GM12864 (cell line): ENCODE measurements around the gene NXF3.
"Not testable (repeated sequence)": the region's sequence is repeated elsewhere in the genome, so short reads cannot be mapped to it uniquely, and the experiment has no call there.

Experiments used
- DNase-seq: peaks from one replicate; pipeline ENCODE4 v3.0.0-alpha.2; 2011; ENCODE audit warnings: low read depth
- H3K4me3 ChIP-seq: 2 replicates; pipeline ENCODE4 v1.5.1; 2011; ENCODE audit warnings: mild to moderate bottlenecking, low read depth, low read length, control low read depth
- CTCF ChIP-seq: IDR thresholded peaks from 2 replicates; pipeline ENCODE4 v1.5.1; 2011; ENCODE audit warnings: low read depth, mild to moderate bottlenecking, moderate library complexity, low read length, control low read depth, inconsistent platforms; ENCODE audit errors: missing control alignments

Gene NXF3, protein sequence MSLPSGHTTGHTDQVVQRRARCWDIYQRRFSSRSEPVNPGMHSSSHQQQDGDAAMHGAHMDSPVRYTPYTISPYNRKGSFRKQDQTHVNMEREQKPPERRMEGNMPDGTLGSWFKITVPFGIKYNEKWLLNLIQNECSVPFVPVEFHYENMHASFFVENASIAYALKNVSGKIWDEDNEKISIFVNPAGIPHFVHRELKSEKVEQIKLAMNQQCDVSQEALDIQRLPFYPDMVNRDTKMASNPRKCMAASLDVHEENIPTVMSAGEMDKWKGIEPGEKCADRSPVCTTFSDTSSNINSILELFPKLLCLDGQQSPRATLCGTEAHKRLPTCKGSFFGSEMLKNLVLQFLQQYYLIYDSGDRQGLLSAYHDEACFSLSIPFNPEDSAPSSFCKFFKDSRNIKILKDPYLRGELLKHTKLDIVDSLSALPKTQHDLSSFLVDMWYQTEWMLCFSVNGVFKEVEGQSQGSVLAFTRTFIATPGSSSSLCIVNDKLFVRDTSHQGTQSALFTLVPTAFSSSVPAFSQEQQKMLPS

GRCh38 chrX:103092942-103093341 is at the start of gene NXF3:
Gene NXF3 (minus strand): TSS chrX:103093143. CDS start chrX:103093023, 120 bp downstream.
- no peak for TF ChIP-seq CTCF
- H3K4me3 ChIP-seq, result no peak within 1 kb of the TSS
- no peak for DNase-seq

- DNase-seq, H3K4me3 ChIP-seq: not testable (repeated sequence)
Observed at GRCh38 chrX:103136528-103136927, 43.6 kb upstream of the NXF3 start.

DNA sequence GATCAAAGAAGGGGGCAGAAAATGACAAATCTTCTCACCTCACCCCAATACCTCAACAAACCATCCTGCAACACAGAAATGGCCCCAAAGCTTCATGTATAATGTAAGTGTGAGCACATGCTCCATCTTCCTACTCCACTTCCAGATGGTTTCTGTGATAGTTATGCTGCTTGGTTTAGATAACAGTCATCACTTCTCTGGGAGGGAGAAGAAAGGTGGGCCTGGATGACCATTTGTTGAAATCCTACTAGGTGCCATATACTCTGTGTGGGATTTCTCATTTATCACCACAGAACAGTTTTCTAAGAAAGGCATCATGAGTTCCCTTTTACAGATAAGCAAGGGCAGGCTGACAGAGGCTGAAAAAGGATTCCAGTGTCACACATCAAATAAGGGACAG is 31.3 kb upstream of the NXF3 start:
- no peak for TF ChIP-seq CTCF
- H3K4me3 ChIP-seq, result no peak overlapping the region
- no peak for DNase-seq

DNA sequence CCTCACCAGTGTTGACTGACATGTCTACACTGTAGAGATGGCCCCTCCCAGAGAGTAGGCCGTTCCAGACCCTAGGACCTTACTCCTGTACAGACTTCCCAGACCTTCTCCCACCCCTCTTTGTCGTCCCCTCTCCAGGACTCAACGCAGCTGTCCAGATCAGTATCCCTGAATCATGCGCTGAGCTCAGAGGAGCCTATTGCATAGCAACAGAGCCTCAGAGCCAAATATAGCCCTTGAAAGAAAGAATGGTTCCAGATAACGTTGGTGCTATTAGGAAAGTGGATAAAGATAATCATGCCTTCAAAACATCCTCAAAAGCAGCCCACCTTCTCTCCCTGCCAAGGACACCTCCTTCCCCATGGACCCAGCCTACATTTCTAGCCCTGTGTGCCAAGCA is 27.8 kb upstream of the NXF3 start:
- TF ChIP-seq CTCF, result no peak

GRCh38 chrX:103116970-103117369 is 24.0 kb upstream of the NXF3 start:
- not testable (repeated sequence) for DNase-seq, H3K4me3 ChIP-seq

More for the DNA sequence above, 27.8 kb upstream of the NXF3 start:
- no peak overlapping the region for H3K4me3 ChIP-seq
- no peak for DNase-seq

DNA sequence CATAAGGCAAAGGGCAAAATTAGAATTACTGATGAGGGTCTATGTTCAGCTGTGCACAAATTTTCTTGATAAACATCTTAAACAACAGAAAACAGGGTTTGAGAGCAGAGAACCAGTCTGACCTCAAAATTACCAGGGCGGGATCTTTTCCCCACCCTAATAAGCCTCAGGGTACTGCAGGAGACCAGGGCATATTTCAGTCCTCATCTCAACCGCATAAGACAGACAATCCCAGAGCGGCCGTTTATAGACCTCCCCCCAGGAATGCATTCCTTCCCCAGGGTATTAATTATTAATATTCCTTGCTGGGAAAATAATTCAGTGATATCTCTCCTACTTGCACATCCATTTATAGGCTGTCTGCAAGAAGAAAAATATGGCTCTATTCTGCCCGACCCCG is 16.6 kb upstream of the NXF3 start:
- not testable (repeated sequence) for H3K4me3 ChIP-seq, DNase-seq

DNA sequence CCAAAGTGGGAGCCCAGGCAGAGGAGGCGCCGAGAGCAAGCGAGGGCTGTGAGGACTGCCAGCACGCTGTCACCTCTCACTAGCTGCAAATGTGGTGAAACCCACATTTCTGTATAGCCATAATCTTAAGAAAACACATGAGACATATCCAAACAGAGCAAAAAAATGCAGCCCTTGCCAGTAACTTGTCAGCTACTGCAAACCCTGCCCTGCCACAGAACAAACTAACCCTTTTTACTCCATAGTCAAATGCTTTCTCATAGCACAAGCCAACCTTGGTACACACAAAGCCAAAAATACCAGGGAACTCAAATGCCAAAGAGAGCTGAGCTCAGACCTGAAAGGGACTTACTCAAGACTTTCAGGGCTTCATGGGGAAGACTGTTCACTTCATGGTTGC is 14.9 kb upstream of the NXF3 start:
- no peak overlapping the region for H3K4me3 ChIP-seq
- TF ChIP-seq CTCF, result no peak
- no peak for DNase-seq

GRCh38 chrX:103107227-103107737 is 14.3 kb upstream of the NXF3 start:
- DNase-seq, H3K4me3 ChIP-seq: not testable (repeated sequence)

- DNase-seq, H3K4me3 ChIP-seq: not testable (repeated sequence)
Observed at GRCh38 chrX:103104370-103104769, 11.4 kb upstream of the NXF3 start.

DNA sequence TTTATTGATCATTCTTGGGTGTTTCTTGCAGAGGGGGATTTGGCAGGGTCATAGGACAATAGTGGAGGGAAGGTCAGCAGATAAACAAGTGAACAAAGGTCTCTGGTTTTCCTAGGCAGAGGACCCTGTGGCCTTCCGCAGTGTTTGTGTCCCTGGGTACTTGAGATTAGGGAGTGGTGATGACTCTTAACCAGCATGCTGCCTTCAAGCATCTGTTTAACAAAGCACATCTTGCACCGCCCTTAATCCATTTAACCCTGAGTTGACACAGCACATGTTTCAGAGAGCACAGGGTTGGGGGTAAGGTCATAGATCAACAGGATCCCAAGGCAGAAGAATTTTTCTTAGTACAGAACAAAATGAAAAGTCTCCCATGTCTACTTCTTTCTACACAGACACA is 10.9 kb upstream of the NXF3 start:
- not testable (repeated sequence) for DNase-seq, H3K4me3 ChIP-seq
